GM23248 (cell line): ENCODE results near the gene NELFB. TPM values are rescaled to one million over a fixed set of nuclear protein-coding genes. Genes with fewer than 3 reads are reported as not detected.
"Not testable (repeated sequence)": the region's sequence is repeated elsewhere in the genome, so short reads cannot be mapped to it uniquely, and the experiment has no call there.

Experiments
- DNase-seq: peaks from one replicate; pipeline ENCODE4 v3.0.0-alpha.2; 2015
- H2AFZ ChIP-seq: fragments of 200-600 bp; sonication (generic); 2 replicates; pipeline ENCODE4 v1.6.1; 2016; ENCODE audit warnings: antibody characterized with exemption
- H3F3A ChIP-seq: fragments of 200-600 bp; sonication (generic); 2 replicates; pipeline ENCODE4 v1.6.1; 2016; ENCODE audit warnings: mild to moderate bottlenecking, antibody characterized with exemption, mixed run types; ENCODE audit not compliant: insufficient read depth
- H3K27ac ChIP-seq: fragments of 200-600 bp; sonication (generic); 2 replicates; pipeline ENCODE4 v1.5.1; 2016; ENCODE audit warnings: mild to moderate bottlenecking
- H3K27me3 ChIP-seq: fragments of 200-600 bp; sonication (generic); replicated peaks from 2 replicates; pipeline ENCODE4 v1.6.1; 2016; ENCODE audit warnings: mild to moderate bottlenecking; ENCODE audit not compliant: insufficient read depth
- H3K36me3 ChIP-seq: fragments of 200-600 bp; sonication (generic); 2 replicates; pipeline ENCODE4 v1.6.1; 2016; ENCODE audit warnings: low read depth, mild to moderate bottlenecking
- H3K4me1 ChIP-seq: fragments of 200-600 bp; sonication (generic); 2 replicates; pipeline ENCODE4 v1.6.1; 2016; ENCODE audit warnings: mild to moderate bottlenecking; ENCODE audit not compliant: insufficient read depth
- H3K4me2 ChIP-seq: fragments of 200-600 bp; sonication (generic); one replicate; pipeline ENCODE4 v1.6.1; 2016; ENCODE audit warnings: mild to moderate bottlenecking; ENCODE audit not compliant: unreplicated experiment
- H3K4me3 ChIP-seq: fragments of 200-600 bp; sonication (generic); 2 replicates; pipeline ENCODE4 v1.5.1; 2016; ENCODE audit warnings: mild to moderate bottlenecking
- H3K79me2 ChIP-seq: fragments of 200-600 bp; sonication (generic); 2 replicates; pipeline ENCODE4 v1.6.1; 2016; ENCODE audit warnings: mild to moderate bottlenecking; ENCODE audit not compliant: insufficient read depth
- H3K9ac ChIP-seq: fragments of 200-600 bp; sonication (generic); 2 replicates; pipeline ENCODE4 v1.6.1; 2016; ENCODE audit warnings: mild to moderate bottlenecking
- H3K9me2 ChIP-seq: fragments of 200-600 bp; sonication (generic); 2 replicates; pipeline ENCODE4 v1.6.1; 2016; ENCODE audit warnings: mixed run types, mild to moderate bottlenecking, moderate library complexity; ENCODE audit not compliant: insufficient read depth
- H3K9me3 ChIP-seq: fragments of 200-600 bp; sonication (generic); one replicate; pipeline ENCODE4 v1.6.1; 2017; ENCODE audit warnings: low read depth
- H4K20me1 ChIP-seq: fragments of 200-600 bp; sonication (generic); 2 replicates; pipeline ENCODE4 v1.6.0; 2016; ENCODE audit not compliant: insufficient read depth
- EZH2 ChIP-seq: fragments of 200-600 bp; sonication (generic); IDR thresholded peaks from 2 replicates; pipeline ENCODE4 v1.6.1; 2018; ENCODE audit warnings: antibody characterized with exemption, mild to moderate bottlenecking; ENCODE audit not compliant: insufficient read depth, poor library complexity, severe bottlenecking
- EZH2phosphoT487 ChIP-seq: fragments of 200-600 bp; sonication (generic); IDR thresholded peaks from 2 replicates; pipeline ENCODE4 v1.6.1; 2018; ENCODE audit warnings: antibody characterized with exemption, moderate library complexity, mild to moderate bottlenecking, low read depth; ENCODE audit not compliant: insufficient read depth
- WGBS, 2 experiments: methylation state at CpG; one replicate each; pipeline ENCODE4 v1.1.6; 2015 to 2017; ENCODE audit warnings: low lambda C conversion rate in 2 of 2, low coverage in 1 of 2; ENCODE audit errors: missing lambda C conversion rate in 2 of 2; 5-methylcytosine and 5-hydroxymethylcytosine counted together
- in situ Hi-C: fragments of 300-500 bp; cut with MboI; formaldehyde crosslinking; loops from 2 replicates; pipeline ENCODE4 v1.15.0; 2020
- polyA plus RNA-seq: library from polyadenylated mRNA; unstranded; fragments of >200 nt; fragmentation: Nextera tagmentation; extraction: Ambion mirVana; gene quantifications from 2 replicates; pipeline ENCODE4 v1.2.1, GENCODE V29; 2016
- total RNA-seq: library from RNA; depleted of rRNA; stranded (reverse); fragments of >200 nt; shearing (Covaris generic); gene quantifications from 2 replicates; pipeline ENCODE4 v1.2.3, GENCODE V29; 2014

NELFB gene
- total and polyA plus RNA-seq, 2 experiments from 2014 or later = 34.4 to 65.0 TPM

DNA sequence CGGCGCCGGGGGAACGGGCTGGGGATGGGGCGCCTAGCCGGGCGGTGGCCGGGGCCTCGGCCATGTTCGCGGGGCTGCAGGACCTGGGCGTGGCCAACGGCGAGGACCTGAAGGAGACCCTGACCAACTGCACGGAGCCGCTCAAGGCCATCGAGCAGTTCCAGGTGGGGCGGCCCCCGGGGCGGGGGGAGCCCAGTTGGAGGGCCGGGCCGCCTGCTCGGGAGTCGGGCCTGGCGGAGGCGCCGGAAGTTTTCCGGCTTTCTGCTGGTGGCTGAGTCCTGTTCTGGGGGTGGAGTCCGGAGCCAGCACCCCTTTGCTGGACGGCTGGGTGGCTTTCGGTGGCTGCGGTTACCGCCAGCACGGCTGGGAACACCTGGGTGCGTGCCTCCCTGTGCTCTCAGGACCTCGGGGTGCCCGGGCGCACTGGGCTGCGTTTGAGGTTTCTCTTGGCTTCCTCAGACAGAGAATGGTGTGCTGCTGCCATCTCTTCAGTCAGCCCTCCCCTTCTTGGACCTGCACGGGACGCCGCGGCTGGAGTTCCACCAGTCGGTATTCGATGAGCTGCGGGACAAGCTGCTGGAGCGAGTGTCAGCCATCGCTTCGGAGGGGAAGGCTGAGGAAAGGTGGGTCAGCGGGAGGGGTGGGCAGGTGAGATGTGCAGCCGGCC lies 454 bp downstream of the NELFB start:
- DNase-seq = peak; percentile 68
- H3K27ac ChIP-seq = 0 out of 2 replicates have a peak overlapping the region, but pooled peaks have one; percentile 28
- no peaks in the 10 kb centered on the region for H3F3A ChIP-seq
- in situ Hi-C loops = no loop called here
- no peaks in the 10 kb centered on the region; the same call in 1 of the 2 replicates for H3K36me3 ChIP-seq
- no peak for TF ChIP-seq EZH2
- TF ChIP-seq EZH2phosphoT487 = no peak
- H3K4me3 ChIP-seq = peak overlapping the region; percentile 92
- no peaks in the 10 kb centered on the region for H4K20me1 ChIP-seq
- 0 out of 2 replicates have a peak, but pooled peaks cover 3% of the 10 kb centered on the region for H3K4me1 ChIP-seq
- H2AFZ ChIP-seq = peak overlapping the region; percentile 84
- H3K9me3 ChIP-seq = no peaks in the 10 kb centered on the region
- peaks cover 41% of the 10 kb centered on the region for H3K79me2 ChIP-seq
- peak overlapping the region; percentile 85 for H3K9ac ChIP-seq
- 1 to 3% methylated on average over 24 to 51 of the region's 51 CpGs for WGBS, 2 experiments
- no peaks in the 10 kb centered on the region for H3K9me2 ChIP-seq
- H3K27me3 ChIP-seq = no peaks in the 10 kb centered on the region
- H3K4me2 ChIP-seq = peak overlapping the region; percentile 83

- Histone ChIP-seq H3K9ac (peak overlapping the region; percentile 85), H3K4me1 (0 out of 2 replicates have a peak, but pooled peaks cover 3% of the 10 kb centered on the region), H3K79me2 (peaks cover 41% of the 10 kb centered on the region), H3K27ac (no peak overlapping the region), H3F3A (no peaks in the 10 kb centered on the region), H3K36me3 (no peaks in the 10 kb centered on the region; the same call in 1 of the 2 replicates), H3K9me3 (no peaks in the 10 kb centered on the region), H4K20me1 (no peaks in the 10 kb centered on the region), H3K4me2 (peak overlapping the region; percentile 83), H3K9me2 (no peaks in the 10 kb centered on the region), H2AFZ (no peak overlapping the region), H3K27me3 (no peaks in the 10 kb centered on the region), H3K4me3 (peak overlapping the region; percentile 92)
- peak; percentile 30 for DNase-seq
- in situ Hi-C loops = no loop called here
- no peak for TF ChIP-seq EZH2
- TF ChIP-seq EZH2phosphoT487 = no peak
- 82 to 83% methylated on average over 15 of the region's 15 CpGs for WGBS, 2 experiments
These were observed 1.2 kb downstream of the NELFB start for GRCh38 chr9:137256362-137256761.

GRCh38 chr9:137256856-137257255 lies 1.7 kb downstream of the NELFB start:
- Histone ChIP-seq H3K4me2 (peak overlapping the region; percentile 83), H3K4me1 (0 out of 2 replicates have a peak, but pooled peaks cover 3% of the 10 kb centered on the region), H3F3A (no peaks in the 10 kb centered on the region), H3K9ac (no peak overlapping the region), H3K9me2 (no peaks in the 10 kb centered on the region), H3K4me3 (peak overlapping the region; percentile 92), H3K27me3 (no peaks in the 10 kb centered on the region), H3K9me3 (no peaks in the 10 kb centered on the region), H4K20me1 (no peaks in the 10 kb centered on the region), H3K27ac (no peak overlapping the region), H2AFZ (no peak overlapping the region), H3K36me3 (no peaks in the 10 kb centered on the region; the same call in 1 of the 2 replicates), H3K79me2 (peaks cover 41% of the 10 kb centered on the region)
- in situ Hi-C loops = no loop called here
- 93% methylated on average over 15 of the region's 15 CpGs for WGBS, 2 experiments
- TF ChIP-seq EZH2phosphoT487 (no peak), EZH2 (no peak)
- DNase-seq = no peak

GRCh38 chr9:137262173-137262908 lies 7.2 kb downstream of the NELFB start:
- H3K4me2 ChIP-seq, H3K4me1 ChIP-seq, H3K36me3 ChIP-seq, H3K27ac ChIP-seq, H3K27me3 ChIP-seq, H3K9me3 ChIP-seq, H4K20me1 ChIP-seq, in situ Hi-C loops, H2AFZ ChIP-seq, H3K9ac ChIP-seq, H3F3A ChIP-seq, H3K4me3 ChIP-seq, H3K9me2 ChIP-seq: not testable (repeated sequence)
- peaks cover 27% of the 10 kb centered on the region for H3K79me2 ChIP-seq
- 55 to 57% methylated on average over 12 to 15 of the region's 15 CpGs for WGBS, 2 experiments
- peak; percentile 41 for DNase-seq
